Measurements from ENCODE around the gene ZNF562.
"Not testable (repeated sequence)": the region's sequence is repeated elsewhere in the genome, so short reads cannot be mapped to it uniquely, and the experiment has no call there.

ZNF562 gene

DNA sequence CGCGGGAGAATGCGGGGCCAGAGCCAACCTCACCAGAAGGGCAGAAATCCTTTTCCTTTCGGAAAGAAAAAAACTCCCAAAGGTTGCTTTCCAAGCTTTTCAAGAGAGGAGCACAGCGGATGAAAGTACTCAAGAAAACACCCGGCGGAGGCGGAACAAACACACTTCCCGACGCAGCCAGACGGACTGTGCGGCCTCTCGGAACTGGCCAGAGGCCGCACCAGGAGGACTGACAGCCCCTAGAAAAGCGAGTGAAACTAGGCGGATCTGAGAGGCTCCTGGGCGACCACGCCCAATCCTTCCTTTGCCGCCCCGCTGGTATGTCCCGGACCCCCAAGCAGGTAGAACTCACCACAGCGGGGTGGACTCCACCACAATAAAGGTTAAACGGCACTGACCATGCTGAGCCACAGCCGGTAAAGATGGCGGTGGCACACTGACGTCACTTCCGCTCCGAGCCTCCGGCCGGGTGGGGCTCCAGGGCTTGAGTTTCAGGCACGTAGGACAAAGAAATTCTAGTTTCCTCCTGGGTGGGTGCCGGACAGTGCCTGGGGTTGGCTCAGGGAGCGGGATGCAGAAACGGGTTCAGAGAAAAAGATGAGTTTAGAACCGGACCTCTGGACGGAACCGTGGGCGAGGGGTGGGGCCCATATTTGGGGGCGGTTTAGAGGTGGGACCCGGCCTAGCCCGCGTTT is at the start of gene ZNF562:
Gene ZNF562 (minus strand): TSS at position 438 of the 695 bp plus-strand sequence. CDS start 14,356 bp downstream, outside the sequence.
- FAIRE-seq = no peak

DNA sequence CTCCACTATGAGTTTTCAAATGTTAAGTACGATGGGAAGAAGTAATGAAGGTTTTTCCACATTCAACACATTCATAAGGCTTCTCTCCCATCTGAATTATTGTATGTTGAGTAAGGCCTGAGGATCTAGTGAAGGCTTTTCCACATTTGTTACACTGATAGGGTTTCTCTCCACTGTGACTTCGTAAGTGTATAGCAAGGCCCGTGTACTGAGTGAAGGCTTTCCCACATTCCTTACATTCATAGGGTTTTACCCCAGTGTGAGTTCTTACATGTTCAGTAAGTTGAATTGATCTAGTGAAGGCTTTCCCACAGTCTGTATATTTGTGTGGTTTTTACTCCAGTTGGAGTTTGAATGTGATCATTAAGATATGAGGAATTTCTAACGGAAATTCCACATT is 49.3 kb upstream of the ZNF562 start:
- no peak for FAIRE-seq

- no peak for FAIRE-seq
These were observed 47.0 kb upstream of the ZNF562 start for GRCh38 chr19:9721861-9722260.

GRCh38 chr19:9720541-9720940 is 45.6 kb upstream of the ZNF562 start:
- no peak for FAIRE-seq

DNA sequence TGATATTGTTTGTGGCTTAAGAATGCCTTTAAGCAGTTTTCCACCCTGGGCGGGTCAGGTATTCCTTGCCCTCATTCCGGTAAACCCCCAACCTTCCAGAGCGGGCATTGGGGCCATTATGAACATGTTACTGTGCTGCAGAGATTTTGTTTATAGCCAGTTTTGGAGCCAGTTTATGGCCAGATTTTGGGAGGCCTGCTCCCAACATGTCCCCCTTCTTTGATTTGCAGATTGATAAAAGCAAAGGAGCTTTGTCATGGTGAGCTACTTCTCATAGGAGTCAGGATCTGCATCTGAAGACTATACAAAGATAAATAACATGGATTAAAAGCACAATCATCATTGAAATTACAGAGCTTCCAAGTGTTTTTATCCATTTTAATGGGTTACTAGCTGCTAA is 36.9 kb upstream of the ZNF562 start:
- no peak for FAIRE-seq

DNA sequence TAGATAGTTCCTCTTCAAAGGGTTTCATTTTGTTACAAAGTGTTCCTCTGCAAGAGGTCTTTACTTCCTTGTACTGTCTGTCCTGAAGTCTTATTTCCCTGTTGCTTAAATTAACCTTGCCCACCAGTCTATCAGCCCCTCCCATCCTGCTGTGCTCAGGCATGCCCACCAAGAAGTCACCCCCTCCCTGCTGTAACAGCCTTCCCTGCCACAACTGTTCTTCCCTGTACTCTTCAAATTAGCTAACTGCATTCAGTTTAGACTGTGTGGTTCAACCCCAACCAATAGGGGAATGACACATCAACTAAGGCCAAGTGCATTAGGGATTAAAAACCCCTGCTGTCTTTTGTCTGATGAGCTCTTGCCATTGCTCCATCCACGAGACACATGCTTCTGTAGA is 34.4 kb upstream of the ZNF562 start:
- no peak for FAIRE-seq

- FAIRE-seq = no peak
These were observed 30.9 kb upstream of the ZNF562 start for GRCh38 chr19:9705836-9706235.

DNA sequence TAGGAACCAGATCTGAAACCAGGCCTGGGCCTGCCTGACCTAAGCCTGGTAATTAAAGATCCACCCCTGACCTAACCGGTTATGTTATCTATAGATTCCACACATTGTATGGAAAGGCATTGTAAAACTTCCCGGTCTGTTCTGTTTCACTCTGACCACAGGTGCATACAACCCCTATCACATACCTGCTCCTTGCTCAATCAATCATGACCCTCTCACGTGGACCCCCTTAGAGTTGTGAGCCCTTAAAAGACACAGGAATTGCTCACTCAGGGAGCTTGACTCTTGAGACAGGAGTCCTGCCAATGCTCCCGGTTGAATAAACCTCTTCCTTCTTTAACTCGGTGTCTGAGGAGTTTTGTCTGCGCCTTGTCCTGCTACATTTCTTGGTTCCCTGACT is 27.3 kb upstream of the ZNF562 start:
- no peak for FAIRE-seq

DNA sequence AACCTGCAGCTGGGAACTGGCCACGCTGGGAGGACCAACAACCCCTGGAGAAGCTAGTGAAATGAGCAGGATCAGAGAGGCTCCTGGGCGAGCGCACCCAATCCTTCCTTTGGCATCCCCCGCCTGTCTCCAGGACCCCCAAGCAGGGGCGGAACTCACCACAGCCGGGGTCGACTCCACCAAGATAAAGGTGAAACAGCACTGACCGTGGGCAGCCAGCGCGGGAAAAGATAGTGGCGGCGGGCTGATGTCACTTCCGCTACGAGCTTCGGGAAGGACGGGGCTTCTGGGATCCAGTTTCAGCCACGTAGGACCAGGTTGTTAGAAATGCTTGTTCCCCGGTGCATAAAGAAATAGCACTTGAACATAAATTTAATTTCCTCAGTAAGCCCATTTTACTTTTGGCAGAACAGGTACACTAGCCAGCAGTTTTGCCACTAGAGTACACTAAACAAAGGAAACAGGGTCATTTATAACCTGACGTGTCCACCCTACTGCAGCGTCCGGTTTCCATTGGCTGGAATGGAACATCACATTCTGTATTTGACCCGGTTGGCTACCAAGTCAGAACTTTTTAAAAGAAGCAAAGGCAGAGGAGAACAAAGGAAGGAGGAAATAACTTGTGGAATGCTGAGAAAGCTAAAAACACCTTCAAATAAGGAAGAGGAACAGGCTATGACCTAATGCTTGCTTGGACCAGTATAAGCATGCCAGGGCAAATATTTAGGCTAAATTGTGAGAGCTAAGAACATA is 25.5 kb upstream of the ZNF562 start:
- no peak for FAIRE-seq

- FAIRE-seq = not testable (repeated sequence)
These were observed 15.4 kb upstream of the ZNF562 start for GRCh38 chr19:9690301-9690700.

DNA sequence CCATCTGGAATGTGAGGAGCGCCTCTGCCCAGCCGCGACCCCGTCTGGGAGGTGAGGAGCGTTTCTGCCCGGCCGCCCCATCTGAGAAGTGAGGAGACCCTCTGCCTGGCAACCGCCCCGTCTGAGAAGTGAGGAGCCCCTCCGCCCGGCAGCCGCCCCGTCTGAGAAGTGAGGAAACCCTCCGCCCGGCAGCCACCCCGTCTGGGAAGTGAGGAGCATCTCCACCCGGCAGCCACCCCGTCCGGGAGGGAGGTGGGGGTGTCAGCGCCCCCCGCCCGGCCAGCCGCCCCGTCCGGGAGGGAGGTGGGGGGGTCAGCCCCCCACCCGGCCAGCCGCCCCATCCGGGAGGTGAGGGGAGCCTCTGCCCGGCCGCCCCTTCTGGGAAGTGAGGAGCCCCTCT is 5.1 kb upstream of the ZNF562 start:
- FAIRE-seq = not testable (repeated sequence)

- not testable (repeated sequence) for FAIRE-seq
These were observed 530 bp upstream of the ZNF562 start for GRCh38 chr19:9675358-9675901.

- no peak for FAIRE-seq
These were observed 813 bp downstream of the ZNF562 start for GRCh38 chr19:9673912-9674662.

DNA sequence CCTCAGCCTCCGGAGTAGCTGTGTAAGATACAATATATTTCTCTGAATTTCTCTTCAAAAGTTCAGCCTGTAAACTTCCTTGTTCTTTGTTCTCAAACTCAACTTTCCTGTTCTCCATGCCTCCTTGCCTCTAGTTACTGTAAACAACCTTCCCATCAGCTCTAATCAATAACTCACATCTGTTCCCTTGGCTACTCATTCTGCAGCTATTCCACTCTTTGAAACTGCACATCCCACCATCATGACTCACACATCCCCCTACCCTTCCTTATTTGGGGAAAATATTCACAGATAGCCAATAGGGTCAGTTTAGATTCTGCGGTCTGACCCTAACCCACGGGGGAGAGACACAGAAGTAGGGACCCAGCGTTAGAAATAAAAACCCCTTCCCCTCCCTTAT is 2.0 kb downstream of the ZNF562 start:
- no peak for FAIRE-seq

- no peak for FAIRE-seq
These were observed 3.2 kb downstream of the ZNF562 start for GRCh38 chr19:9671655-9672054.

DNA sequence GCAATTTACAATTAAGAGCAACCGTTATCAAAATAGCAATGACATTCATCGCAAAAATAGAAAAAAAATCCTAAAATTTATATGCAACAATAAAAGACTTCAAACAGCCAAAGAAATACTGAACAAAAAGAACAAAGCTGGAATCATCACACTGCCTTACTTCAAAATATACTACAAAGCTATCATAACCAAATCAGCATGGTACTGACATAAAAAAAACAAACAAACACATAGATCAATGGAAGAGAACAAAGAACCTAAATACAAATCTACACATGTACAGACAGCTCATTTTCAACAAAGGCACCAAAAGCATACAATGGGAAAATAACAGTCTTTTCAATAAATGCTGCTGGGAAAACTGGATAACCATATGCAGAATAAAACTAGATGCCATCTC is 6.4 kb downstream of the ZNF562 start:
- FAIRE-seq = no peak

- FAIRE-seq = no peak
These were observed 7.0 kb downstream of the ZNF562 start for GRCh38 chr19:9667898-9668297.

- FAIRE-seq = no peak
These were observed 16.1 kb downstream of the ZNF562 start for GRCh38 chr19:9658769-9659168.

- not testable (repeated sequence) for FAIRE-seq
These were observed 21.8 kb downstream of the ZNF562 start for GRCh38 chr19:9653066-9653555.

GRCh38 chr19:9651464-9651863 is 23.4 kb downstream of the ZNF562 start:
- not testable (repeated sequence) for FAIRE-seq

GRCh38 chr19:9650345-9650744 is 24.6 kb downstream of the ZNF562 start:
- no peak for FAIRE-seq

GRCh38 chr19:9645472-9645871 is 29.4 kb downstream of the ZNF562 start:
- FAIRE-seq = no peak

GRCh38 chr19:9644472-9644871 is 30.4 kb downstream of the ZNF562 start:
- no peak for FAIRE-seq
